ENCODE data around the gene SHANK3. TPM values are rescaled to one million over a fixed set of nuclear protein-coding genes. Genes with fewer than 3 reads are reported as not detected.

The SHANK3 gene
- polyA plus RNA-seq, 1 of the 3 experiments (the other 2 are of a cell fraction) = 1.5 TPM

GRCh38 chr22:50696251-50696798, 23.7 kb downstream of the SHANK3 start:
- CTCF ChIA-PET = interaction anchor here (0.7 to 1.3 kb wide), 5 partner anchors 20 to 76 kb away, joined by 3 to 5 read pairs (median 3); no protein-coding TSS in a partner anchor

More at GRCh38 chr22:50696251-50696798, 23.7 kb downstream of the SHANK3 start:
- H3K4me3 ChIP-seq (ENCODE audit: low read depth in 2 of 2, low read length in 1 of 2) = no peak overlapping the region; a peak in 1 of 4 replicates
- no peak overlapping the region for H3K27ac ChIP-seq (ENCODE audit: low read depth in 2 of 2, low read length in 1 of 2)
- TF ChIP-seq FOXJ3 (CRISPR knock-in tag; IDR thresholded peaks at IDR 0.05) (no peak), TAF1 (IDR thresholded peaks at IDR 0.05; ENCODE audit: borderline replicate concordance, low read depth, low read length) (no peak), SIN3A (IDR thresholded peaks at IDR 0.05; ENCODE audit: borderline replicate concordance, low read depth, low read length) (no peak), ELF1 (IDR thresholded peaks at IDR 0.05) (no peak), TCF12 (IDR thresholded peaks at IDR 0.05) (no peak), TEAD4 (IDR thresholded peaks at IDR 0.05; ENCODE audit: borderline replicate concordance, insufficient read depth) (no peak), USF1 (IDR thresholded peaks at IDR 0.05; ENCODE audit: borderline replicate concordance, low read depth) (no peak), GABPA (IDR thresholded peaks at IDR 0.05; ENCODE audit: low read depth) (no peak), EZH2phosphoT487 (IDR thresholded peaks at IDR 0.05; ENCODE audit: borderline replicate concordance, low read depth) (no peak), JUND (IDR thresholded peaks at IDR 0.05) (no peak), NFIC (IDR thresholded peaks at IDR 0.05; ENCODE audit: borderline replicate concordance) (no peak), FOXM1 (IDR thresholded peaks at IDR 0.05; ENCODE audit: low read depth) (no peak), NRF1 (IDR thresholded peaks at IDR 0.05; ENCODE audit: low read depth, low read length) (no peak), MXI1 (IDR thresholded peaks at IDR 0.05; ENCODE audit: low read depth, low read length) (no peak), YY1 (IDR thresholded peaks at IDR 0.05; ENCODE audit: low read depth) (no peak), RAD21 (IDR thresholded peaks at IDR 0.05; ENCODE audit: low read length) (no peak), EP300 (IDR thresholded peaks at IDR 0.05; ENCODE audit: borderline replicate concordance in 1 of 2, low read depth in 1 of 2, low read length in 1 of 2) (no peak), REST (IDR thresholded peaks at IDR 0.05; ENCODE audit: low read depth, low read length) (no peak), CTCF (IDR thresholded peaks at IDR 0.05) (no peak)
- no peaks in the 10 kb centered on the region for H3K36me3 ChIP-seq (replicated peaks in 1 of 2; ENCODE audit: control insufficient read depth in 1 of 2, insufficient read depth in 2 of 2, low read length in 1 of 2)
- peaks cover 5% of the 10 kb centered on the region; the same call in 1 of the 2 replicates for H3K9me3 ChIP-seq
- H3K4me2 ChIP-seq = no peak overlapping the region
- POLR2A ChIA-PET = no interaction called here
- WGBS (ENCODE audit: low lambda C conversion rate) = 85% methylated on average over 20 of the region's 21 CpGs
- H3K9ac ChIP-seq = no peak overlapping the region
- no peaks in the 10 kb centered on the region for H3K9me2 ChIP-seq
- DNase-seq = no peak
- H3F3A ChIP-seq (replicated peaks; ENCODE audit: insufficient read depth) = peaks cover 4% of the 10 kb centered on the region
- no peaks in the 10 kb centered on the region for H4K20me1 ChIP-seq (ENCODE audit: insufficient read depth)
- no peak overlapping the region for H2AFZ ChIP-seq (ENCODE audit: low read depth)
- no peaks in the 10 kb centered on the region for H3K27me3 ChIP-seq (ENCODE audit: insufficient read depth)
- no peaks in the 10 kb centered on the region for H3K79me2 ChIP-seq (ENCODE audit: insufficient read depth)
- H3K4me1 ChIP-seq (ENCODE audit: control insufficient read depth in 1 of 2, insufficient read depth in 2 of 2, low read depth in 1 of 2, low read length in 1 of 2) = peaks cover 0 to 4% of the 10 kb centered on the region in 2 experiments; a peak in 1 of 4 replicates
